ENCODE data around the gene GPAT2. TPM values are rescaled to one million over a fixed set of nuclear protein-coding genes. Genes with fewer than 3 reads are reported as not detected.

The GPAT2 gene
- total and polyA plus RNA-seq, 11 donors: 1.7 to 20.2 (median 5.5) TPM

DNA sequence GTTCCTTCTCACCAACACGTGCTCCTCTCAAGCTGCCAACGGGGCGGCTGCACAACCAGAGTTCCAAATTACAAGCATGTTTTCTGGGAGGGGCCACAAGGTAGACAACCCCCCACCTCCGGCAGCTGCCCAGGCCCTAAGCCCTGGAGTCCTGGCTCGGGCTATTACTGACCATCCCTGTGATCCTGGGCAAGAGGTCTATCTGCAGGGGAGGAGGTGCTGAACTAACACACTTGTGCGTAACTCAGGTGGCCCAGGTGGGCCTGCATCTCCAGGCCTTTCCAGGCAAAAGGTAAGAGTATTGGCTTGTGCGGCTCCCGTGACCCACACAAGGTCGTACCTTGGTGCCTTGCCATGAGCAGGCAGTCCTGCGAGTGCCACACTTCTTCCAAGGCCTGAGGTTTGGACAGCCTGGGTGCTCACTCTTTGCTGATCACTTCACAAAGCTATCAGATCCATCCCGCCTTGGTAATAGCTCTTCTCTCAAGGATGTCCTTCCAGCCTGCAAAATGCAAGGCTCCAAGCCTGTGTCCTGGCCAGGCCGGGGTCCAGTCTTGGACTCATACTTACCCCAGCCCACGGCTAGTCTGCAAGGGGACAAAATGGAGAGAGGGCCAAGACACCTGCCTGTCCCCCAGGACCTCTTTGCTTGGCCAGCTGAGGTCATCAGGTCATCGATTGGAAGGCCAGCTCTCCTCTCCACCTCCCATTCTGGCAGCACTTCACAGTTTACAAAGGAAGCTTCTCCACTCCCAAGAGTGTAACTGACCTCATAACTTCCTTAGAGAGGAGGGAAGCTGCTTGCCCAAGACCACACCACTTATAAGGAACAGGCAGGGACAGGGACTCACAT is 47.7 kb upstream of the GPAT2 start:
- H3K27me3 ChIP-seq: no peaks in the 10 kb centered on the region
- 82 to 86% (median 85%) methylated on average over 13 to 14 of the region's 14 CpGs for WGBS, 4 donors
- intact Hi-C loops (cut with DNase I): loop anchor here in 1 of 10 donors (2.0 kb wide), 1 partner anchor 28 kb away; no protein-coding TSS in a partner anchor
- peak; percentile 64 to 86 (median 74) for ATAC-seq
- H3K9me3 ChIP-seq: no peaks in the 10 kb centered on the region
- no peaks in the 10 kb centered on the region for H3K36me3 ChIP-seq
- TF ChIP-seq CTCF (IDR thresholded peaks at IDR 0.05) (no peak), POLR2A (IDR thresholded peaks at IDR 0.05) (no peak)
- H3K27ac ChIP-seq: peak overlapping the region; percentile 47 to 85 (median 78)
- peak in 1 of 5 donors; percentile 21 for DNase-seq
- peaks cover 6 to 41% (median 25%) of the 10 kb centered on the region in 12 donors for H3K4me1 ChIP-seq
- no peak overlapping the region for H3K4me3 ChIP-seq

GRCh38 chr2:96081042-96081441 is 46.3 kb upstream of the GPAT2 start:
- Histone ChIP-seq H3K36me3 (no peaks in the 10 kb centered on the region), H3K4me3 (no peak overlapping the region), H3K27me3 (no peaks in the 10 kb centered on the region), H3K4me1 (peaks cover 6 to 41% (median 25%) of the 10 kb centered on the region in 12 donors), H3K27ac (no peak overlapping the region), H3K9me3 (peaks cover 0 to 13% (median 0%) of the 10 kb centered on the region in 12 donors)
- TF ChIP-seq POLR2A (IDR thresholded peaks at IDR 0.05): no peak
- no peak for TF ChIP-seq CTCF (IDR thresholded peaks at IDR 0.05)
- WGBS, 4 donors: 91 to 98% (median 95%) methylated on average over 2 of the region's 2 CpGs
- no peak for DNase-seq
- no peak for ATAC-seq
- intact Hi-C loops (cut with DNase I): no loop called here

DNA sequence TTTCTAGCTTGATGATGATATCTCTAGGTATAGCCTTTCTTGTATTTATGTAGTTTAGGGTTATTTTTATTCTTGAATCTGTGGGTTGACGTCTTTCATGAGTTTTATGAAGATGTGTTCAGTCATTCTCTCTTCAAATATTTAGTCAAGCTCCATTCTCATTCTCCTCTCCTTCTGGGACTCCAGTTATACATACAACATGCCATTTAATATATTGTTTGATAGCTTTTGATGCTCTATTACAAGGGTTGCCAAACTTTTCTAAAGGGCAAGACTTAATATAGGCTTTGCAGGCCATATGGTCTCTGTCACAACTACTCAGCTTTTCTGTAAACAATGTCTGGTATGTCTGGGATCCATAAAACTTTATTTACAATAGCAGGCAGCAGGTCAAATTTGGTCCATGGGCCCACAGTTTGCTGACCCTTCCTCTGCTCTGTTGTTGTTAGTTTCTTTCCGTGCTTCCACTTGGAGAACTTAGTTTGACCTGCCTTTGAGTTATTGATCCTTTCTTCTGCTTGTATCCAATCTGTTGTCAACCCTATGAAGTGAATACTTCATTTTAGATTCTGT is 40.6 kb upstream of the GPAT2 start:
- peaks cover 0 to 22% (median 2%) of the 10 kb centered on the region in 12 donors for H3K9me3 ChIP-seq
- H3K4me3 ChIP-seq: no peak overlapping the region
- H3K4me1 ChIP-seq: peaks cover 0 to 12% (median 0%) of the 10 kb centered on the region in 12 donors
- no peak for ATAC-seq
- no peaks in the 10 kb centered on the region for H3K36me3 ChIP-seq
- no peak for DNase-seq
- intact Hi-C loops (cut with DNase I): no loop called here
- peak overlapping the region in 1 of 12 donors; percentile 3 for H3K27ac ChIP-seq
- 85 to 88% (median 86%) methylated on average over 2 of the region's 2 CpGs for WGBS, 4 donors
- TF ChIP-seq POLR2A (IDR thresholded peaks at IDR 0.05) (no peak), CTCF (IDR thresholded peaks at IDR 0.05) (no peak)
- no peaks in the 10 kb centered on the region for H3K27me3 ChIP-seq

DNA sequence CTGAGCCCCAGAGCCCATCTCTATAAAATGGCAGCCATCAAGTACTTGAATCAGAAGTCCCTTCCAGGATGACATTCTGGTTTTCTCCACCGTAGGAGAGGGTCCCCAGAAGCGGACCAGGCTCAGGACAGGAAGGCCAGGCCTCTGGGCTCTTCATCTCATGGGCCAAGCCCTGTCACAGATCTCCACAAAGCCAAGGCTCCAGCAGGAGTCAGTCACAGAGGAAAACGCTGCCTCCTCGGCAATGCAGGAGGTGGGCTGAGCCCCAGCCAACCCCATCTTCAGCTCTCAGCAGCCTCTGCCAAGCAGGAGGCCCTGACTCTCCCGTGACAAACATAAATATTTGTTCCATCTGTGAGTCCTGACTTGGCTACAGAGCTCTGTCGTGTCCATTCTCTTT is 39.4 kb upstream of the GPAT2 start:
- DNase-seq (no peak), ATAC-seq (no peak)
- H3K36me3 ChIP-seq: no peaks in the 10 kb centered on the region
- peaks cover 0 to 22% (median 2%) of the 10 kb centered on the region in 12 donors for H3K9me3 ChIP-seq
- intact Hi-C loops (cut with DNase I): loop anchor here in 6 of 10 donors (5.0 kb wide), 2 partner anchors 38 to 43 kb away; partner anchors contain the start of gene ADRA2B (in 5 of the 6)
- no peak overlapping the region for H3K27ac ChIP-seq
- no peak overlapping the region for H3K4me3 ChIP-seq
- H3K27me3 ChIP-seq: no peaks in the 10 kb centered on the region
- H3K4me1 ChIP-seq: peaks cover 0 to 12% (median 0%) of the 10 kb centered on the region in 12 donors
- WGBS, 4 donors: 67 to 86% (median 75%) methylated on average over 6 of the region's 6 CpGs
- no peak for TF ChIP-seq CTCF (IDR thresholded peaks at IDR 0.05)
- TF ChIP-seq POLR2A (IDR thresholded peaks at IDR 0.05): no peak

All from heart left ventricle (tissue), 16 donors.